M059J (cell line): ENCODE data around the gene AGER. TPM values are rescaled to one million over a fixed set of nuclear protein-coding genes. Genes with fewer than 3 reads are reported as not detected.
"Not testable (repeated sequence)": the region's sequence is repeated elsewhere in the genome, so short reads cannot be mapped to it uniquely, and the experiment has no call there.

ENCODE experiments used
- DNase-seq: peaks from one replicate; pipeline ENCODE4 v3.0.0-alpha.2; 2012; ENCODE audit warnings: low read depth
- total RNA-seq: library from RNA; depleted of rRNA; stranded (reverse); fragments of >200 nt; shearing (Covaris generic); gene quantifications from 2 replicates; pipeline ENCODE4 v1.2.3, GENCODE V29; 2014

The AGER gene
- total RNA-seq, 1 experiment from 2014 or later = 0.07 TPM

DNA sequence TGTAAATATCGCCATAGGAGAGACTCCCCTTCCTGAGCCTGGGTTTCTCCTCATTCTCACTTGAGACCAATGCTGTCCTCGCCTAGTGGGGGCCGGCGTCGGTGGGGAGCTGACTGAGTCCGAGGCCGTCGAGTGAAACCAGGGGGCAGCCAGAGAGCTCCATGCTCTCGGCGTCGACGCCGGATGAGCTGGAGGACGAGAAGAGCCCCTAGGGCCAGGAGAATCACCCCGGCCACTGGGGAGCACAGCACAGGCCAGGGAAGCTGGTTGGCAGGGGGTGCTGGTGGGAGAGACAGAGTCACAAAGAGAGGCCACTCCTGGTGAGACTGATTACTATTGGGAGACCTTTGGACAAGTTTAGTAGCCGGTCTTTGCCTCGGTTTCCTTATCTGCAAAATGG is 14.8 kb upstream of the AGER start:
- DNase-seq = no peak

DNA sequence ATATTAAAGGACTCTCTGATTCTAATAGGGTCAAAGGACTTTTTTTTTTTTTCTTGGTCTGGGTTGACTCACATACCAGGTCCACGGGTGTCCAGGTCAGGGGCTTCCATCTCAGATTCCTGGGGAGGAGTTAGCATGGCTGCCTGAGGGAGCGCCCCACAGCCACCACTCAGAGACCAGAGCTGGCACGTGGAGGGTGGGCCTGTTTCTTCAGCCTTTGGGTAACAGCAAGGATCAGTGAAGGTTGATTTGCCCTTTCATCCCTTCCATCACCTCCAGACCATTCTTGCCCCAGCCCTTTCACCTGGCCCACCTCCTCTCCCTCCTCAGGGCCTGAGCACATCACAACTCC is 14.3 kb upstream of the AGER start:
- no peak for DNase-seq

DNA sequence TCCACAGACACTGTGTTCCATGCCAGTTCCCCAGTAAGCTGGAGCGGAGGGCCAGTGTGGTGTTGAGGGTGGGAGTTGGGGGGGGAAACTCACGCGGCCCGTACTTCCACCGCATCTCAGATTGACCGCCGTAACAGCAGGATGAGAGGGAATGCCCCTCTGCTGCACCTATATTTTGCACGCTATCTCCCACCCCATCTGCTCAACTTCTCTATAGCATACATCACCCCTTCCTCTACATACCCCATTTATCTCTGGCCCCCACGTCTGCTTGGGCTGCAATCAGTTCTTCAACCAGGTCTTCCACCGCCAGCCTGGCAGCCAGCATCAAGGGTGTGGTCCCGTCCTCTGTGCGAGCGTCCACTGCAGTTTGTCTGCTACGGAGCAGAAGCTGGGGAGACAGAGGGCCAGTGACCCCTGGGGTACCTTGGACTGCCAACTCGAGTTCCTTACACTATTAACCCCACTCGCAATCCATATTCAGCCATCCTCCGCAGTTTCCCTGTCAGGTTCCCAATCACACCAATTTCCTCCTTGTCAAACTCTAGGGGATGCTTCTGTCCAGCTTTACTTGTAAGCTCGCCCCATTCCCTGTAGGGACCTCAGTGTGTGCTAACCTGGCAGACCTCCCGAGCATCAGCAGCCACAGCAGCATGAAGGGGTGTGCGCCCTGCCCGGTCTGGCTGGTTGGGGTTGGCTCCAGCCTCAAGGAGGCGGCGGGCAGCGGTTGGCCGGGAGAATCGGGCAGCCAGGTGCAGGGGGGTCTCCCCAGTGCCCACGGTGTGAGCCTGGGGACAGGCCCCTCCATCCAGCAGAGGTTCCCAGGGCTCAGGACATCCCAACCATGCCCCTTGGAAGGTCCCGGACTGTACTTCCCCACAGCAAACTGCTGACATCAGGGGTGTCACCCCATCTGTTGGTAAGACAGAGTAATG is 12.9 kb upstream of the AGER start:
- DNase-seq = peak; percentile 37

GRCh38 chr6:32195902-32196681 is 12.0 kb upstream of the AGER start:
- peak; percentile 92 for DNase-seq

DNA sequence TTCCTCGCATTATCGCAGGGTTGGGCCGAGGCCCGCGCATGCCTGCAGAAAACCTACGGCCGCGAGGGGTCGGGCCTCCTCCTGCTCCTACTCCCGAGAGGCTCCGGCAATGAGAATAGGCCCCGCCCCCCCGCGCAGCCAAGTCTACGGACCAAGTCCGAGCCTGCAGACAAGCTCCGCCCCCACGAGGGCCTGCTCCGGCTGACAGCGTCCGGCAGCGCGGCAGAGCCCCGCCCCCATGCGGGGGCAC is 11.5 kb upstream of the AGER start:
- peak; percentile 100 for DNase-seq

DNA sequence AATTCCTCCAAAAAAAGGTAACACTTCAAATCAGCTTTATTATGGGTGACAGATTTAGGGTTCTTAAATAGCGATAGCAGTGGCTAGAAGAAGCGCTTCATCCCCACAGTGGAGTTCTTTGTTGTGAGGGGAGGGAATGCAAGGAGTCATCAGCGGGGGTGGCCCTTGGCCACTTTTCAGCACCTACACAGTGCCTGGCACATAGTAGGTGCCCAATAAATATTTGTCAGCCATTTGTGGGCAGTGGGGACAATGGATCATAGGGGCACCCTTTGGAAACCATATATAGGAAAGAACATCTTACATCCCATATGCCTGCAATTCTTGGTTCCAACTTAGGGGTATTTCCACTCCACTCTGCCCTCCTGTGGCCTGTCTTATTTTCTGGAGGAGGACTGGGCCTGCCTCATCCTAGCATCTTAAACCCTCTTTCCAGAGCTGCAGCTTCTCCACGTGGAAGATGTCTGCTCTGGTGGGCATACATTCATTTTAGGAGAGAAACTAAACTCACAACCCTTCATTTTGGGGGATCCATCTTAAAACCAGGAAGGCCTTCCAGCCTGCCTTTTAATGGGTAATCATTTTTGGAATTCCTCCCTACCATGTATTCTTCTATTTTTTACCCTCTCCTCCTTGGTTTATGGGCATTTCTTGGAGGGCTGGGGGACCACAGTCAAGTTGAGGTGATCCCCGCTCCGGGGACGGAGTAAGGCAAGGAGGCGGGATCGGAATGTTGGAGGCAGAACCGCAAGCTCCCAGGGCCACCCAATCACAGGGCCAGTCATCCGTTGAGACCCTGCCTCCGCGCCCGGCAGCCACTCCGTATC is 11.0 kb upstream of the AGER start:
- peak; percentile 67 for DNase-seq

- DNase-seq = no peak
Observed at GRCh38 chr6:32194388-32194787, 10.3 kb upstream of the AGER start.

- DNase-seq = not testable (repeated sequence)
Observed at GRCh38 chr6:32193096-32193495, 9.0 kb upstream of the AGER start.

DNA sequence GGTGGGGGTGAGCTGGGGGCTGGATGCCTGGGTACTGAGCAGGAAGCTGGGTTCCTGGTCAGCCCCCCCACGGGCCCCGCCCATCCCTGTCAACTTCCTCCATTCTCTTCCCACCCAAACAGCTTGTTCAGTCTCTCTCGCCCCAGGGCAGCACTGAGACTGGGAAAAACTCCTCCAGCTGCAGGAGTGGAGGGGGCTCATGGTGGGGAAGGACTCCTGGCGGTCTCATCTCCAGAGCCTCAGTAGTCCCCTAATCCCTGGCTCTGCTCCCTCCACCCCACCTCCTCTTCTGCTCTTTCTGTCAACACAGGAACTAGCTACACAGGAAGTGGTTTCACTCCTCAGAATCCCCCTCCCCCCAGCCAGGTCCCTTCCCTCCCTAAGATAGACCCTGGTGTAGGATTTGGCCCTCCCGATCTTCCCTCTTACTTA is 8.6 kb upstream of the AGER start, which contains the start of gene GPSM3:
Gene GPSM3 (minus strand): TSS at position 36 of the 432 bp plus-strand sequence. CDS start 130 bp downstream, outside the sequence.
- DNase-seq = peak; percentile 51

GRCh38 chr6:32191696-32192607 is 7.9 kb upstream of the AGER start:
- no peak for DNase-seq

DNA sequence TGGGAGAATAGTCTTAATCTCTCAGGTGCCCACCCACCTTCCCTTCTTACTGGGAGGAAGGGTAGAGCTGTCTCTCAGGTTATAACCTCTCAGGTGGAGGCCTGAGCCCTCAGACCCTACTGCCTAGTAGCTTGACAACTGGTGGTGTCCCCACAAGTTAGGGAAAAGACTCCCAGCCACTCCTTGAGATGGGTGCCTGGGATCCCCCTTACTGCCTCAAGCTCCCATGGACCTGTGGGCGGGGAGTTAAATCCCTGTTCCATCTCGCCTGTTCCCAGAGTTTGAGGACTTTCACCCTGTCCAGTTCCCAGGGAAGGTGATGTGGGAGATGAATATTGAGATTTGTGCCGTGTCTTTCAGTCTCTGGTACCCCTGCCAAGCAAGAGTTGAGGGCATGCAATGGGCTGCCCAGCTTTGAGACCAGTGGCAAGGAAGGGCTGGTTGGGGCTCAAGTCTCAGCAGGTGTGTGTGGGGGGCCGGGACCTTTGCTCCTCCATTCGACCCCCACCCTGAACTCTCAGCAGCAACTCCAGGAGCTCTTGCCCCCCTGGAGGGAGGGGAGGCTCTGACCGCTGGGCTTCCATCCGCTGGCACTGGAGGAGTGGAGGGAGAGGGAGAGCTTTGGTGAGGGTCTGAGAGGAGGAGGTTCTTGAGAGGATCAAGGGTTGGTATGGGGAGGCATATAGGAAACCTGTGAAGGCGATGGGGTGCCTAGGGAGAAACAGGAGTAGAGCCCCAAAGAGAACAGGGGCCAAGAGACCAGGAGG is 7.0 kb upstream of the AGER start:
- DNase-seq = no peak

- DNase-seq = peak; percentile 93
Observed at GRCh38 chr6:32190054-32190851, 6.2 kb upstream of the AGER start, which contains the start of gene PBX2. Gene PBX2, minus strand, starts transcription at chr6:32190202. Its CDS starts 287 bp downstream, at chr6:32189915.

DNA sequence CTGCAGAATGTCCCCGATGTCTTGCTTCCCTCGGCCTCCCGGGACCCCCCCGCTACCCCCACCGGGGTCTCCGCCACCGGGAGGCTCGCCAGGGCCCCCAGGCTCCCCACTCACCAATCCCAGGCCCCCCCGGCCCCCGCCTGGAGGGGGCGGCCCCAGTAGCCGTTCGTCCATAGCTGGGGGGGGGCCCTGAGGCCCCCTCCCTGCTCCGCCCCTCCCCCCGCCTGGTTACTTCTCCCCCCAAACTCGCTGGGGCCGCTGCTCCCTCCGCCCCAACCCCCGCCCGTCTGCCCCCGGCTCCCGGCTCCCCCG is 5.6 kb upstream of the AGER start:
- DNase-seq = no peak

GRCh38 chr6:32189069-32189741 is 5.2 kb upstream of the AGER start:
- no peak for DNase-seq

DNA sequence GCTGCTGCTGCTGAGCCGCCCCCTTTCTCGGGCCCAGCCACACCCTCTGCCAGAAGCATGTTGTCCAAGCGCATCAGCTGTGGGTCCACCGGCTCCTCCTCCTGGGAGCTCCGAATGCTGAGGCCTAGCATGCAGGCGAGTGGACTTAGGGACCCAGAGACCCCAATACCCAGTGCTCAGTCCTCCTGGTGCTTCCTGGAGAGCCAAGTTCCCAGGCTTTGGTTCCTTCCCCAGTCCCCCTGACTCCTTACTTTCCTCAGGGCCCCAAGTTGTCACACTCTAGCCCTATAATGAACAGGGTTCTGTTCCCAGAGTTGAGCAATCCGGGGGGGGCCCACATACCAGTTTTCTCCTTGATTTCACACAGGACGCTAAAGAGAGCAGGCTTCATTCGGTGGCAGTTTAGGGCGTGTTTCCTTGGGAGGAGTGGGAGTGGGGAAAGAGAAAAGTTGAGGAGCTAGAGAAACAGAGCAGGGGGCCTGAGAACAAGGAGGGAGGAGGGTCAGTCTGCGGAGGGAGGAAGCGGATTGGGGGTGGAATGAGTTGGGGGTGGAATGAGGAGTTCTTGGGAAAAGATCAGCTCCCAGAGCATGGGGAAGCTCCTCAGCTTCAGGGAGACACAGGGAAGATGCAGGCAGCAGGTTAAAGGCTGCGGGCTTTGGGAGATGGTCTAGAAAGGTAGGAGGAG is 4.5 kb upstream of the AGER start:
- no peak for DNase-seq

DNA sequence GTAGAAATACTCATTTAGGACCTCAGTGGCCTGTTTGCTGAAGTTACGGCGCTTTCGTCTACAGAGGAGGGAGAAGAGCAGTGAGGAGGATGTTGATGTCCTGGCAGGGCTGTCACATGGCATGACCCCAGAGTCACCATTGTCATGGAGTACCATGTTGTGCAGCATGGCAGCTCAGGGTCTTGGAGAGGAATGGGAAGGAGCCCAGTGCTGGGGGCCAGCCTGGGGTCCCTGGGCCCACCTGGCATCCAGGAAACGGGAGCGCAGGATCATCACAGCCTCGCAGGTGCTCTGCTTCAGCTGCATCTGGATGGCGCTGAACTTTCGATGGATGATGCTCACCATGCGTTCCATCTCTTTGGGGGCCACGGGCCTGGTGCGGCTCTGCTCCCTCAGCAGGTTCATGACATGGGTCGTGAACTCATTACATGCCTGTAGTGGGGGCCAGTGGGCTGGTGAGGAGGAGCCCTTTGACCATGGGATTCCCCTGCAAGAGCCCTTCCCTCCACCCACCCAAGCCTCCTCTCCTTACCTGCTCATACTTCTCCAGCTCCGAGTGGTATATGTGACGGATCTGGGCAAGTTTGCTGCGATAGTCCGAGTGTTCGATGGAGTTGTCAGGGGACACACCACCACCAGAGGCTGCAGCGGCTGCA is 3.8 kb upstream of the AGER start:
- DNase-seq = not testable (repeated sequence)

- no peak for DNase-seq
Observed at GRCh38 chr6:32187009-32187709, 3.1 kb upstream of the AGER start.
